Breast epithelium (tissue), 4 donors: ENCODE results near the gene LPP. TPM values are rescaled to one million over a fixed set of nuclear protein-coding genes. Genes with fewer than 3 reads are reported as not detected.

Experiments
- DNase-seq, 2 donors: peaks; one replicate each; pipeline ENCODE4 v3.0.0-alpha.2; 2019; ENCODE audit warnings: low spot score in 2 of 2
- H3K27ac ChIP-seq, 2 donors: fragments of 200-600 bp; sonication (generic) in 1 of 2; one replicate each; pipeline ENCODE4 v1.5.1; 2016 to 2019; ENCODE audit warnings: mild to moderate bottlenecking in 1 of 2
- H3K27me3 ChIP-seq, 2 donors: fragments of 200-600 bp; sonication (generic) in 1 of 2; one replicate each; pipeline versions ENCODE4 v1.5.1 to v1.6.0; 2017 to 2019; ENCODE audit warnings: control low read depth in 1 of 2, mild to moderate bottlenecking in 1 of 2
- H3K36me3 ChIP-seq: fragments of 200-600 bp; one replicate; pipeline ENCODE4 v1.5.1; 2019
- H3K4me1 ChIP-seq, 2 donors: fragments of 200-600 bp; sonication (generic); one replicate each; pipeline ENCODE4 v1.5.1; 2016 to 2019; ENCODE audit warnings: control low read depth in 1 of 2
- H3K4me3 ChIP-seq, 3 donors: fragments of 200-600 bp; sonication (generic); 1 replicate in 2 of 3; 2 replicates in 1 of 3; pipeline ENCODE4 v1.5.1; 2016 to 2019; ENCODE audit warnings: mild to moderate bottlenecking in 3 of 3, moderate library complexity in 2 of 3
- H3K9me3 ChIP-seq, 2 donors: fragments of 200-600 bp; sonication (generic) in 1 of 2; one replicate each; pipeline ENCODE4 v1.5.1; 2016 to 2019; ENCODE audit warnings: control low read depth in 1 of 2
- CTCF ChIP-seq, 3 donors: fragments of 450-650 bp; IDR thresholded peaks; one replicate each; pipeline ENCODE4 v1.5.1; 2016 to 2017; ENCODE audit warnings: antibody characterized with exemption in 3 of 3, mild to moderate bottlenecking in 3 of 3, moderate library complexity in 3 of 3
- POLR2A ChIP-seq: fragments of 450-650 bp; IDR thresholded peaks from one replicate; pipeline ENCODE4 v1.6.1; 2016; ENCODE audit warnings: antibody characterized with exemption, mild to moderate bottlenecking, moderate library complexity
- POLR2AphosphoS5 ChIP-seq, 3 donors: sonication (generic); formaldehyde crosslinking; IDR thresholded peaks; one replicate each; pipeline ENCODE4 v1.6.1; 2017; ENCODE audit warnings: antibody characterized with exemption in 3 of 3
- intact Hi-C: fragments of 100-400 bp; cut with DNase I; formaldehyde crosslinking; loops from one replicate; pipeline ENCODE4 v1.15.1; 2023; ENCODE audit warnings: low total_unique reads
- total RNA-seq, 3 donors: library from RNA; depleted of rRNA; stranded (reverse); fragments of >200 nt; gene quantifications; one replicate each; pipeline ENCODE4 v1.1.0, GENCODE V29; 2016

The LPP gene
- total RNA-seq, 3 donors from 2014 or later = 135 to 183 (median 147) TPM

GRCh38 chr3:188205992-188206416 lies 52.0 kb downstream of the LPP start:
- TF ChIP-seq POLR2AphosphoS5 (IDR thresholded peaks at IDR 0.05) = no peak
- peak in 1 of 3 donors; percentile 17 for TF ChIP-seq CTCF (IDR thresholded peaks at IDR 0.05)
- H3K27ac ChIP-seq = peak overlapping the region in 1 of 2 donors; percentile 35
- peak in 1 of 2 donors; percentile 15 for DNase-seq
- intact Hi-C loops = no loop called here
- H3K36me3 ChIP-seq = no peaks in the 10 kb centered on the region
- no peak overlapping the region for H3K4me3 ChIP-seq
- H3K9me3 ChIP-seq = no peaks in the 10 kb centered on the region
- H3K4me1 ChIP-seq = no peaks in the 10 kb centered on the region
- H3K27me3 ChIP-seq = no peaks in the 10 kb centered on the region

DNA sequence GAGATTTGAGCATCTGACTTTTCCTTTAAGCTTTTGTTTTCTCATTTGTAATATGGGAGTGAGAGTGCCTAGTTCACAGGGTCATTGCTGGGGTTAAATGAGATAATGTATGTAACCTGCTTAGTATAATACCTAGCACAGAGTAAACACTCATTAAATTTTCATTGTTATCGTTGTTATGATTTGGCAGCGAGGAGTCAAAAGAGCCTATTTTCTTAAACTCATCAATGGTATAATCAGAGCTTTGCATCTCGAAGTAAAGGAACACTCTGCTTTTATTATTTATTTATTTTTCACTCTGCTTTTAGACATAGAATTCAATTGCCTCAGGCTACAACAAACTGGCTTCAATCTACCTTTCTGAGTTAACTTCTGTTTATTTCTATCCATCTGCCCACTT lies 52.8 kb downstream of the LPP start:
- intact Hi-C loops = no loop called here

GRCh38 chr3:188207941-188208515 lies 54.1 kb downstream of the LPP start:
- Histone ChIP-seq H3K4me3 (no peak overlapping the region), H3K27ac (peak overlapping the region in 1 of 2 donors; percentile 44), H3K9me3 (no peaks in the 10 kb centered on the region), H3K4me1 (no peaks in the 10 kb centered on the region), H3K36me3 (no peaks in the 10 kb centered on the region), H3K27me3 (no peaks in the 10 kb centered on the region)
- TF ChIP-seq CTCF (IDR thresholded peaks at IDR 0.05) (no peak), POLR2A (no peak), POLR2AphosphoS5 (IDR thresholded peaks at IDR 0.05) (no peak)
- intact Hi-C loops = no loop called here
- DNase-seq = peak in 1 of 2 donors; percentile 7

More for the DNA sequence above, 52.8 kb downstream of the LPP start:
- DNase-seq = no peak
- Histone ChIP-seq H3K4me1 (no peaks in the 10 kb centered on the region), H3K4me3 (no peak overlapping the region), H3K36me3 (no peaks in the 10 kb centered on the region), H3K9me3 (no peaks in the 10 kb centered on the region), H3K27me3 (no peaks in the 10 kb centered on the region), H3K27ac (peak overlapping the region in 1 of 2 donors; percentile 35)
- TF ChIP-seq CTCF (IDR thresholded peaks at IDR 0.05) = no peak
- TF ChIP-seq POLR2A = no peak
- no peak for TF ChIP-seq POLR2AphosphoS5 (IDR thresholded peaks at IDR 0.05)

DNA sequence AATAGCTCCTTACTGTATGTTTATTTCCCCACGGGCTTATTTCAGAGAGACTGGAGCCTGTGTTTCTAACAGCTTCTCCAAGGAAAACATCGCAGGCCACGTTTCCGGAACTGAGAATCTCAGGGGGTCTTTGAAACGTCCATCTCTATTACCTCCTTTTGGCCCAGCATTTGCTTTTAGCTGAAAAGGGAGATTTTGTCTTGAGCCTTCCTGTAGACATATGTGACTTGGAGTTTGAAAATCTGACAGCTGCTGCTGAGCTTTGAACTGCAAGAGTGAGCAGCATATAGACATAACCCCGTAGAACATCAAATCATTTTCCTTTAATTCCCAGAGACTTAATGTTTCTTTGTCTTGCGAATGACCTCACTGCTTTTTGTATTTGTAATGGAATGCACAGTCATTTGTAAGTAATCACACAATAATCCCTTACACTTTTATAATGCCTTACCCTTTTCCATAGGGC lies 54.6 kb downstream of the LPP start:
- Histone ChIP-seq H3K4me3 (no peak overlapping the region), H3K36me3 (no peaks in the 10 kb centered on the region), H3K27ac (peak overlapping the region in 1 of 2 donors; percentile 44), H3K27me3 (no peaks in the 10 kb centered on the region), H3K4me1 (no peaks in the 10 kb centered on the region), H3K9me3 (no peaks in the 10 kb centered on the region)
- intact Hi-C loops = no loop called here
- DNase-seq = no peak
- TF ChIP-seq CTCF (IDR thresholded peaks at IDR 0.05) = no peak
- TF ChIP-seq POLR2A = no peak
- no peak for TF ChIP-seq POLR2AphosphoS5 (IDR thresholded peaks at IDR 0.05)

- intact Hi-C loops = no loop called here
- TF ChIP-seq CTCF (IDR thresholded peaks at IDR 0.05) = no peak
- TF ChIP-seq POLR2A = no peak
- no peak for TF ChIP-seq POLR2AphosphoS5 (IDR thresholded peaks at IDR 0.05)
- H3K9me3 ChIP-seq = no peaks in the 10 kb centered on the region
- DNase-seq = no peak
- no peaks in the 10 kb centered on the region for H3K36me3 ChIP-seq
- no peak overlapping the region for H3K4me3 ChIP-seq
- H3K4me1 ChIP-seq = no peaks in the 10 kb centered on the region
- H3K27ac ChIP-seq = no peak overlapping the region
- H3K27me3 ChIP-seq = no peaks in the 10 kb centered on the region
Measured at GRCh38 chr3:188209034-188209433, 55.1 kb downstream of the LPP start.
